ENCODE measurements around the gene NIPBL. TPM values are rescaled to one million over a fixed set of nuclear protein-coding genes. Genes with fewer than 3 reads are reported as not detected.

Gene NIPBL
- total RNA-seq, 1 donor from 2014 or later = 61.5 TPM

DNA sequence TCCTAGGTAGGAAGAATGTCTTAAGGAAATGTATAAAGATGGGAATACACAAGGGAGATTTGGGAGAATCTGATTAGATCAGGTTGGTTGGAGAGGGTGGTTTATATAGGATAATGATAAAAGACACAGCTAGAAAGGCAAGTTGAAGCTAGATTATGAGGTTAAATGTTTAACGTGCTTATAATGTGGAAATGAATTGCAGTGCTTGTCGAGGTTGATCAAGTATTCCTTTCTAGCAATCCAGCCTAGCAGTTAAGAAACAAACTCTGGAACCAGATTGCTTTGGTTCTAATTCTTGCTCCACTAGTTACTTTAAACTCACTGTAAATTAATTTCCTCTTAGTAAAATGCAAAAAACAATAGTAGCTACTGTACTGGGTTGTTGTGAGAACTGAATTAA, 76.5 kb downstream of the NIPBL start:
- Mint-ChIP-seq H3K27me3 (ENCODE audit: unreplicated experiment) (no peaks in the 10 kb centered on the region), H3K4me1 (ENCODE audit: unreplicated experiment) (peaks cover 3% of the 10 kb centered on the region), H3K36me3 (ENCODE audit: low read depth, unreplicated experiment) (peaks cover 4% of the 10 kb centered on the region), H3K4me3 (ENCODE audit: unreplicated experiment) (no peak overlapping the region), H3K27ac (ENCODE audit: unreplicated experiment) (no peak overlapping the region), H3K9me3 (ENCODE audit: unreplicated experiment) (no peaks in the 10 kb centered on the region)
- no peak for DNase-seq (ENCODE audit: low spot score)
- TF ChIP-seq, protein P1, sequence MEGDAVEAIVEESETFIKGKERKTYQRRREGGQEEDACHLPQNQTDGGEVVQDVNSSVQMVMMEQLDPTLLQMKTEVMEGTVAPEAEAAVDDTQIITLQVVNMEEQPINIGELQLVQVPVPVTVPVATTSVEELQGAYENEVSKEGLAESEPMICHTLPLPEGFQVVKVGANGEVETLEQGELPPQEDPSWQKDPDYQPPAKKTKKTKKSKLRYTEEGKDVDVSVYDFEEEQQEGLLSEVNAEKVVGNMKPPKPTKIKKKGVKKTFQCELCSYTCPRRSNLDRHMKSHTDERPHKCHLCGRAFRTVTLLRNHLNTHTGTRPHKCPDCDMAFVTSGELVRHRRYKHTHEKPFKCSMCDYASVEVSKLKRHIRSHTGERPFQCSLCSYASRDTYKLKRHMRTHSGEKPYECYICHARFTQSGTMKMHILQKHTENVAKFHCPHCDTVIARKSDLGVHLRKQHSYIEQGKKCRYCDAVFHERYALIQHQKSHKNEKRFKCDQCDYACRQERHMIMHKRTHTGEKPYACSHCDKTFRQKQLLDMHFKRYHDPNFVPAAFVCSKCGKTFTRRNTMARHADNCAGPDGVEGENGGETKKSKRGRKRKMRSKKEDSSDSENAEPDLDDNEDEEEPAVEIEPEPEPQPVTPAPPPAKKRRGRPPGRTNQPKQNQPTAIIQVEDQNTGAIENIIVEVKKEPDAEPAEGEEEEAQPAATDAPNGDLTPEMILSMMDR (IDR thresholded peaks at IDR 0.05; ENCODE audit: unreplicated experiment) = no peak

DNA sequence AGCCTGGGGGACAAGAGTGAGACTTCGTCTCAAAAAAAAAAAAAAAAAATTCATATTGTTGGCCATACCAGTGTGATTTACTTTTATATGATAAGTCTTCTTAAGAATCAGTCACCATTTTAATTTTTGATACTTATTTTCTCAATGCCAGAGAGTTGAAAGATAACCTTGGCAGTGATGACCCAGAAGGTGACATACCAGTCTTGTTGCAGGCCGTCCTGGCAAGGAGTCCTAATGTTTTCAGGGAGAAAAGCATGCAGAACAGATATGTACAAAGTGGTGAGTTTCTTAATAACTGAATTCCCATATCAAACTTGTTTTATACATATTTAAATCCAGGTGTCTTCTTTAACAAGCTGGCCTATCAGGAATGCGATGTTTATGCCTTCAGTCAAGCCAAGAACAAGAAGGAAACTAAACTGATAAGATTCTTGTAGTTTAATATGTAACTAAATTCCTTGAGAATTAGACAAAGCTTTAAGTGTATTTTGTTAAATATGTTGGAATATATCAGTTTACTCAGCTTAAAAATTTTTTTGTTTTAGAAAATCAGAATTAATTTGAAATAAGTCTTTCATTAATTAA, 81.5 kb downstream of the NIPBL start:
- Mint-ChIP-seq H3K36me3 (ENCODE audit: low read depth, unreplicated experiment) (peaks cover 4% of the 10 kb centered on the region), H3K27ac (ENCODE audit: unreplicated experiment) (no peak overlapping the region)
- TF ChIP-seq, protein P1 (IDR thresholded peaks at IDR 0.05; ENCODE audit: unreplicated experiment) = no peak

DNA sequence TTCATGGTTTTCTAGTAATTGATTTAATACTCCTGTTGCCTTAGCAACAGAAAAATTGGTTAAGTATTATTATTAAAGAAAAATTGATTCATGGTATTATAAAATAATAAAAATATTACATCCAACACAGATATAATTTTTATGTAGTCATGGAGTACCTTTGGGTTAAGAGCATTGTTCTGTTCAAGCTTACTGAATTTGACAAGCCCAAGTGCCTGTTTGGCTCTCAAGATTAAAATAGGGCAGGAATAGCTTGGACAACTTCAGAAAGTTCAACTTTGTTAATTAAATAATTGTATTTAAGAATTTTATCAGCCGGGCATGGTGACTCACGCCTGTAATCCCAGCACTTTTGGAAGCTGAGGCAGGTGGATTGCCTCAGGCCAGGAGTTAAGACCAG, 82.0 kb downstream of the NIPBL start:
- no peaks in the 10 kb centered on the region for H3K9me3 Mint-ChIP-seq (ENCODE audit: unreplicated experiment)
- H3K36me3 Mint-ChIP-seq (ENCODE audit: low read depth, unreplicated experiment) = peaks cover 4% of the 10 kb centered on the region
- no peaks in the 10 kb centered on the region for H3K27me3 Mint-ChIP-seq (ENCODE audit: unreplicated experiment)
- DNase-seq (ENCODE audit: low spot score) = no peak
- H3K27ac Mint-ChIP-seq (ENCODE audit: unreplicated experiment) = no peak overlapping the region
- no peak overlapping the region for H3K4me3 Mint-ChIP-seq (ENCODE audit: unreplicated experiment)
- TF ChIP-seq, protein P1 (IDR thresholded peaks at IDR 0.05; ENCODE audit: unreplicated experiment) = no peak
- H3K4me1 Mint-ChIP-seq (ENCODE audit: unreplicated experiment) = no peaks in the 10 kb centered on the region

More for the DNA sequence above, 81.5 kb downstream of the NIPBL start:
- Mint-ChIP-seq H3K4me3 (ENCODE audit: unreplicated experiment) (no peak overlapping the region), H3K27me3 (ENCODE audit: unreplicated experiment) (no peaks in the 10 kb centered on the region), H3K4me1 (ENCODE audit: unreplicated experiment) (no peaks in the 10 kb centered on the region), H3K9me3 (ENCODE audit: unreplicated experiment) (no peaks in the 10 kb centered on the region)
- no peak for DNase-seq (ENCODE audit: low spot score)

DNA sequence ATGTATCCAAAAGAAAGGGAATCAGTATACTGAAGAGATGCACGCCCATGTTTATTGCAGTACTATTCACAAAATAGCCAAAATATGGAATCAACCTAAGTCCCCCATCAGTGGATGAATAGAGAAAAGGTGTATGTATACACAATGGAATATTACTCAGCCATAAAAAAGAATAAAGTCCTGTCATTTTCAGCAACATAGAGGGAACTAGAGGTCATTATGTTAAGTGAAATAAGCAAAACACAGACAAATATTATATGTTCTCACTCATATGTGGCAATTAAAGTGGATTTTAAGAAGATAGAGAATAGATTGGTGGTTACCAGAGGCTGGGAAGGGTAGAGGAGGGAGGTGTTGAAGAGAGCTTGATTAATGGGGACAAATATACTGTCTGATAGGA, 88.6 kb downstream of the NIPBL start:
- Mint-ChIP-seq H3K36me3 (ENCODE audit: low read depth, unreplicated experiment) (peaks cover 13% of the 10 kb centered on the region), H3K4me3 (ENCODE audit: unreplicated experiment) (no peak overlapping the region), H3K27me3 (ENCODE audit: unreplicated experiment) (peaks cover 2% of the 10 kb centered on the region), H3K4me1 (ENCODE audit: unreplicated experiment) (no peaks in the 10 kb centered on the region), H3K9me3 (ENCODE audit: unreplicated experiment) (no peaks in the 10 kb centered on the region), H3K27ac (ENCODE audit: unreplicated experiment) (no peak overlapping the region)
- TF ChIP-seq, protein P1 (IDR thresholded peaks at IDR 0.05; ENCODE audit: unreplicated experiment) = no peak
- DNase-seq (ENCODE audit: low spot score) = no peak

DNA sequence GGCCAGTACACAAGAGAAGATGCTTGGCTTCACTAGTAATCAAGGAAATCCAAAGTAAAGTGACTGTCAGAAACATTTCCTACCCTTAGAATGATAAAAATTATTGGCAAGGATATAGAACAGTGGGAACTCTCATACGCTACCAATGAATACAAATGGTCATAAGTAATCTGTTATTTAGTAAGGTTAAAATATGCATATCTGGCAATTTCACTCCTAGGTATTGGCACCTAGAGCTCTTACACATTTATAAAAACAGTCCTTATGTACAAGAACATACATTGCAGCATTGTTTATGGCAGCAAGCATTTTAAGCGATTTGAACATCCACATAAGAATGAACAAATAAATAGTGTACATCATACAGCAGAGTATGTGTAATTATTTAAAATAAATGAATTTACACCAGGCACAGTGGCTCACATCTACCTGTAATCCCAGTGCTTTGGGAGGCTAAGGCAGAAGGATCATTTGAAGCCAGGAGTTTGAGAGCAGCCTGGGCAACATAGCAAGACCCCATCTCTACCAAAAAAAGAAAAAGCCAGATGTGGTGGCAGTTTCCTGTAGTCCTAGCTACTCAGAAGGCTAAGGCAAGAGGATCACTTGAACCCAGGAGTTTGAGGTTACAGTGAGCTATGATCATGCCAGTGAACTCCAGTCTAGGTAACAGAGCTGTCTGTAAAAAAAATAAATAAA, 93.3 kb downstream of the NIPBL start:
- Mint-ChIP-seq H3K27me3 (ENCODE audit: unreplicated experiment) (peaks cover 1% of the 10 kb centered on the region), H3K4me3 (ENCODE audit: unreplicated experiment) (no peak overlapping the region), H3K4me1 (ENCODE audit: unreplicated experiment) (no peaks in the 10 kb centered on the region), H3K36me3 (ENCODE audit: low read depth, unreplicated experiment) (peaks cover 18% of the 10 kb centered on the region), H3K9me3 (ENCODE audit: unreplicated experiment) (no peaks in the 10 kb centered on the region), H3K27ac (ENCODE audit: unreplicated experiment) (no peak overlapping the region)
- DNase-seq (ENCODE audit: low spot score) = no peak
- TF ChIP-seq, protein P1 (IDR thresholded peaks at IDR 0.05; ENCODE audit: unreplicated experiment) = no peak
